KOPT-K1 (cell line): Measurements from ENCODE around the gene C12orf42.

ENCODE experiments used
- H3K27ac ChIP-seq: fragments of 200-600 bp; sonication (generic); 2 replicates; pipeline ENCODE4 v1.5.1; 2016; ENCODE audit warnings: antibody characterized with exemption, mild to moderate bottlenecking, low read depth, low read length; ENCODE audit not compliant: poor library complexity, severe bottlenecking
- H3K36me3 ChIP-seq: fragments of 200-600 bp; sonication (generic); 2 replicates; pipeline ENCODE4 v1.5.1; 2017; ENCODE audit warnings: antibody characterized with exemption, mild to moderate bottlenecking, low read length, moderate library complexity; ENCODE audit not compliant: insufficient read depth
- H3K9me3 ChIP-seq: fragments of 200-600 bp; sonication (generic); 2 replicates; pipeline ENCODE4 v1.5.1; 2017; ENCODE audit warnings: antibody characterized with exemption, low read length, mild to moderate bottlenecking; ENCODE audit not compliant: insufficient read depth, poor library complexity, severe bottlenecking

C12orf42 gene

GRCh38 chr12:103312742-103313354, 182.9 kb downstream of the C12orf42 start:
- H3K9me3 ChIP-seq = no peaks in the 10 kb centered on the region
- H3K27ac ChIP-seq = no peak overlapping the region
- H3K36me3 ChIP-seq = no peaks in the 10 kb centered on the region

- Histone ChIP-seq H3K9me3 (no peaks in the 10 kb centered on the region), H3K27ac (no peak overlapping the region), H3K36me3 (no peaks in the 10 kb centered on the region)
Measured at GRCh38 chr12:103310546-103311270, 185.1 kb downstream of the C12orf42 start.

- Histone ChIP-seq H3K36me3 (no peaks in the 10 kb centered on the region), H3K9me3 (no peaks in the 10 kb centered on the region), H3K27ac (no peak overlapping the region)
Measured at GRCh38 chr12:103308396-103308795, 187.4 kb downstream of the C12orf42 start.

- Histone ChIP-seq H3K9me3 (no peaks in the 10 kb centered on the region), H3K27ac (no peak overlapping the region)
Measured at GRCh38 chr12:103303484-103303883, 192.3 kb downstream of the C12orf42 start.

GRCh38 chr12:103301642-103302591, 193.9 kb downstream of the C12orf42 start:
- Histone ChIP-seq H3K27ac (no peak overlapping the region), H3K36me3 (no peaks in the 10 kb centered on the region), H3K9me3 (no peaks in the 10 kb centered on the region)

More at GRCh38 chr12:103303484-103303883, 192.3 kb downstream of the C12orf42 start:
- H3K36me3 ChIP-seq = no peaks in the 10 kb centered on the region

- Histone ChIP-seq H3K36me3 (no peaks in the 10 kb centered on the region), H3K27ac (no peak overlapping the region), H3K9me3 (no peaks in the 10 kb centered on the region)
Measured at GRCh38 chr12:103288016-103288415, 207.8 kb downstream of the C12orf42 start.

- Histone ChIP-seq H3K36me3 (no peaks in the 10 kb centered on the region), H3K9me3 (no peaks in the 10 kb centered on the region)
Measured at GRCh38 chr12:103282124-103282523, 213.6 kb downstream of the C12orf42 start.

GRCh38 chr12:103279444-103279843, 216.3 kb downstream of the C12orf42 start:
- Histone ChIP-seq H3K27ac (no peak overlapping the region), H3K36me3 (no peaks in the 10 kb centered on the region), H3K9me3 (no peaks in the 10 kb centered on the region)

More at GRCh38 chr12:103282124-103282523, 213.6 kb downstream of the C12orf42 start:
- H3K27ac ChIP-seq = no peak overlapping the region

- H3K9me3 ChIP-seq = no peaks in the 10 kb centered on the region
- H3K27ac ChIP-seq = no peak overlapping the region
- no peaks in the 10 kb centered on the region for H3K36me3 ChIP-seq
Measured at GRCh38 chr12:103278329-103278728, 217.4 kb downstream of the C12orf42 start.

- no peaks in the 10 kb centered on the region for H3K36me3 ChIP-seq
- H3K9me3 ChIP-seq = no peaks in the 10 kb centered on the region
- no peak overlapping the region for H3K27ac ChIP-seq
Measured at GRCh38 chr12:103273645-103274044, 222.1 kb downstream of the C12orf42 start.

- Histone ChIP-seq H3K36me3 (no peaks in the 10 kb centered on the region), H3K27ac (no peak overlapping the region), H3K9me3 (no peaks in the 10 kb centered on the region)
Measured at GRCh38 chr12:103272949-103273348, 222.8 kb downstream of the C12orf42 start.

- Histone ChIP-seq H3K27ac (no peak overlapping the region), H3K36me3 (no peaks in the 10 kb centered on the region), H3K9me3 (no peaks in the 10 kb centered on the region)
Measured at GRCh38 chr12:103269946-103270345, 225.8 kb downstream of the C12orf42 start.

GRCh38 chr12:103268831-103269514, 226.8 kb downstream of the C12orf42 start:
- no peaks in the 10 kb centered on the region for H3K9me3 ChIP-seq
- H3K27ac ChIP-seq = no peak overlapping the region

GRCh38 chr12:103257763-103258162, 238.0 kb downstream of the C12orf42 start:
- Histone ChIP-seq H3K27ac (no peak overlapping the region), H3K9me3 (no peaks in the 10 kb centered on the region), H3K36me3 (no peaks in the 10 kb centered on the region)

More at GRCh38 chr12:103268831-103269514, 226.8 kb downstream of the C12orf42 start:
- H3K36me3 ChIP-seq = no peaks in the 10 kb centered on the region
